ENCODE measurements around the gene OR1L4.
A peak's percentile ranks its signal among the peaks of the same experiment; 100 is the strongest.

The OR1L4 gene

GRCh38 chr9:122723690-122724089 is at the start of gene OR1L4:
TSS of gene OR1L4 (plus strand) at chr9:122723990. CDS start at chr9:122723990, 0 bp downstream.
- no peak for DNase-seq (ENCODE audit: low read depth)

GRCh38 chr9:122684851-122685250 is 38.9 kb upstream of the OR1L4 start:
- no peak for DNase-seq (ENCODE audit: low read depth)

- DNase-seq (ENCODE audit: low read depth) = peak; percentile 2
Measured at GRCh38 chr9:122695696-122696095, 28.1 kb upstream of the OR1L4 start.

GRCh38 chr9:122718038-122718437 is 5.8 kb upstream of the OR1L4 start:
- no peak for DNase-seq (ENCODE audit: low read depth)

- DNase-seq (ENCODE audit: low read depth) = no peak
Measured at GRCh38 chr9:122719218-122719617, 4.6 kb upstream of the OR1L4 start.

- no peak for DNase-seq (ENCODE audit: low read depth)
Measured at GRCh38 chr9:122742003-122742402, 18.2 kb downstream of the OR1L4 start, which contains the start of gene OR1L6. TSS of gene OR1L6 (plus strand) at chr9:122742303. CDS start at chr9:122749848, 7,545 bp downstream.

GRCh38 chr9:122754825-122755224 is 31.0 kb downstream of the OR1L4 start:
- DNase-seq (ENCODE audit: low read depth) = no peak

- no peak for DNase-seq (ENCODE audit: low read depth)
Measured at GRCh38 chr9:122767817-122768216, 44.0 kb downstream of the OR1L4 start.
